GM11168 (cell line): Measurements from ENCODE around the gene RTRAF.

Experiments used
- in situ Hi-C: fragments of 300-500 bp; cut with MboI; formaldehyde crosslinking; loops from one replicate; pipeline ENCODE4 v1.12.0; 2022; ENCODE audit warnings: low sequenced_read_pairs; ENCODE audit not compliant: unreplicated experiment

The RTRAF gene

GRCh38 chr14:52046376-52046917 lies 57.1 kb downstream of the RTRAF start:
- in situ Hi-C loops, result loop anchor here (10.0 kb wide), 1 partner anchor 218 kb away; the partner anchor contains the start of gene PTGDR

DNA sequence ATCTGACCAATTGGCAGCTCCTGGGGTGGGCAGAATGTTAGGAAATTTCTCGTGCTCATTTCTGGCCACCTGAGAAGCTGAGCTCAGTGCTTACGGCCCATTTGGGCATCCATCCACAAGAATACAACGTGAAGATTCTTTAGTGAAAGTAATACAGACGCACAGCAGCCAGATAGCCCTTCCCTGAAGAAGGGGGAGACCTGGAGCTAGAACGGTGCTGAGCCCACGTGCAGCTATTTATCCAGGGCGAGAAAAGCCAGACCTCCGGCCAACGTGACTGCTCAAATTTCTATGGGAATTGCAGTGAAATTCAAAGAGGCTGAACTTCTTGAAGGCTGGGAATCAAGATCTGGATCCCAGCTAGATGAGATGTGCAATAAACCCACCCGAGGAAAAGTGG lies 58.8 kb downstream of the RTRAF start:
- in situ Hi-C loops, result loop anchor here (10.0 kb wide), 1 partner anchor 217 kb away; the partner anchor contains the start of gene PTGDR

- in situ Hi-C loops, result loop anchor here (10.0 kb wide), 1 partner anchor 216 kb away; the partner anchor contains the start of gene PTGDR
Measured at GRCh38 chr14:52048641-52049204, 59.4 kb downstream of the RTRAF start.

GRCh38 chr14:52049271-52049670 lies 59.9 kb downstream of the RTRAF start:
- in situ Hi-C loops, result loop anchor here (10.0 kb wide), 1 partner anchor 216 kb away; the partner anchor contains the start of gene PTGDR

GRCh38 chr14:52049721-52050588 lies 60.6 kb downstream of the RTRAF start:
- in situ Hi-C loops, result loop anchor here (10.0 kb wide), 1 partner anchor 215 kb away; the partner anchor contains the start of gene PTGDR

- in situ Hi-C loops, result no loop called here
Measured at GRCh38 chr14:52051251-52051650, 61.9 kb downstream of the RTRAF start.

- in situ Hi-C loops, result no loop called here
Measured at GRCh38 chr14:52051871-52052270, 62.5 kb downstream of the RTRAF start.

GRCh38 chr14:52052288-52052943 lies 63.1 kb downstream of the RTRAF start:
- in situ Hi-C loops, result no loop called here

DNA sequence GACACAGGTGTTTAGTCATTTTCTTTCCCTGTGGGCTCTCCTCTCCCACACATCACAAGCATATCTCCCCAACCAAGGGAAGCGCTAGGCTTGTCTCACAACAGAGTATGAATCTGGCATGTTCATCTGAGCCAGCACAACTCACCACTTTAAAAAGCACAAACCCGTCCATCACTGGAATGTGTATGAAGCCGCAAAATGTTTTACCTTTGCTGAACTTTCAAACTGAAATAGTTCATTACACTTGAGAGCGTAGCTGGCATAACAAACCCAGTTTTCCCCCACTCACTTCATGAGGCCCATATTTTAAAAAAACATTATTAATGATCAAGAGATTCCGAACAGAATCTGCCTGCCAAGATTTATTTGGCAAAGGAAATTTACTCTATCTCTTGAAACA lies 63.7 kb downstream of the RTRAF start:
- in situ Hi-C loops, result no loop called here

DNA sequence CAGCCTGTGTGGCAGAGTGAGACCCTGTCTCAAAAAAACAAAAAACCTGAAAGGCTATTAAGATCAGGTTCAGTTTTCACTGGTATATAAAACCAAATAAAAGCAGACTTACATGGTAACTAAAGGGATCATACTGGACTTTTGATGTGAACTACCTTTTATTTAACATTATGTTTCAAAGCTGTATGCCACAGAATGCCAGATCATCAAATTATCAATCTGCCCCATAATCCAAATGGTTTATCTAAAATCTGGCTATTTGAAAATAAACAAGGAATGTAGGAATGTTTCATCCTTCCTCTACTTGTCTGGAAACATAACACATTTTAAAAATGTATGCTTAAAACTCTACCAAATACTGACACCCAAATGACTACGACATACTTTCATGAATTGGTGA lies 65.3 kb downstream of the RTRAF start:
- in situ Hi-C loops, result no loop called here

DNA sequence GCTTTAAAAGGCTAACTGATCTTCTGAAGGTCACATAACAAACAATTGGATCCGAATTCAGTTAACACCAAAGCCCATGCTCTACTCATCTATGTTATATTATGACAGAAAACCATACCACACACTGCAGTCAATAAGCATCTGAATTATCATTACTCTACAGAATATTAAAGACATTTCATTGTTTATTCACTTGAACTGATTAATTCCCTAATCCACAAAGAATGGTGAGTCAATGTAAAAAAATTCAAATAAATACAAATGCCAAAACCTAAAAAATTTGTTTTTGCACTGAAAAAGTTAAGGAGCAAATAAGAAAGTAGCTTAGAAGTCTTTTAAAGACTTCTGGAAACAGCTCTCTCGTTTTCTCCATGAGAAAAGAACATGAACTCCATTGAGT lies 65.8 kb downstream of the RTRAF start:
- in situ Hi-C loops, result no loop called here

DNA sequence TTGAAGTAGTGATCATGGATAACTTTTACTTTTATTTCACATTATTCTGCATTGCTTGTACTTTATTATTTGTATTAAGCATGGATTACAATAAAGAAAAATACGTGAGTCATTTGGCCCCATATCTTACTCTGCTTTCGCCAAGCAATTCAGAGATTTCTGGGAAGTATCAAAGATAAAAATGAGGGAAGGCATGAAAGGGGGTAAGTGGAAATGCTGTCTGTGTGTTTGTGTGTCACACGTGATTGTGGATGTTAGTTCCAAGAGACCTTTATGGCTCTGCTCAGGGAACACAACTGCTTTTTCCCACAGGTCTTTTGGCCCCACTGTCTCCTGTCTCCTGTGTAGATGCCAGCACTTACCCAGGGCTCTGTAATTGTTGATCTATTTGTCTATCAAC lies 69.0 kb downstream of the RTRAF start:
- in situ Hi-C loops, result no loop called here

DNA sequence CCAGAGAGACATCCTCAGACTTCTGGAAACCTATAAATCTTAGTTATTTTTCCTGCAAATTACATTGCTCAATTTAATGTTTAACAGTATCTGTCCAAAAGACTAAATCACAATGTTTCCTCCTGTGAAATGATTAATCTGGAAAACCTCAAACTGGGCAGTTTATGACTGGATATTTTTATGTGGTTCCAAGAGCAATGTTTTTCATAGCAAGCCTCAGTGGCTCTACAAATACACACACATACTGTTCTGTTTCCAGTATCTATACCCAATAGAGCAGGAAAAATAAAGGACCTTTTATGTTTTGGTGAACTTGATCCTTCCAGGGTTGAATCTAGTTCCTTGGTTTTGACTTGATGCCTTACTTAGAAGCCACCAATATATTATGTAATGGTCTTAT lies 70.3 kb downstream of the RTRAF start:
- in situ Hi-C loops, result no loop called here

DNA sequence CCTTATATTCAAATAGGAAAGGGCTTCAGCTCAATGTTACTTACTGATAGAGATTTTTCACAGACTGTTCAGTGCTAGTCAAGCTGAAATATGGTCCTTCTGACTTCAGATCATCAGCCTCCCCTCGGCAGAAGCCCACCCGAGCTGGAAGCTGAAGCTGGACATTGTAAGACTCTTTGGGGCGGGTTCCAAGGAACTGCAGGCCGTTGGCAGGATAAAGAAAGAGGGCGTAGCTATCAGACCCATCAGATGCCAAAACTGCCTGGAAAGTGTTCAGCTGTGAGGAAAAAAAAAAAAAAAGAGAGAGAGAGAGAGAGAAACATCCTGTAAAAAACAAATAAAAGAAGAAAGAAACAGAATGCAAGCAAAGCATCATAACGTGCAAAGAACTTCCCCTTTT lies 70.7 kb downstream of the RTRAF start:
- in situ Hi-C loops, result no loop called here
